Central memory CD4-positive, alpha-beta T cell (primary cell): ENCODE measurements around the gene TENM4.

Experiments used
- DNase-seq: peaks from one replicate; pipeline ENCODE4 v3.0.0; 2022

Gene TENM4

GRCh38 chr11:79417069-79417920 lies 23.5 kb downstream of the TENM4 start:
- no peak for DNase-seq

GRCh38 chr11:79415912-79416311 lies 24.9 kb downstream of the TENM4 start:
- no peak for DNase-seq

- DNase-seq = no peak
These were observed 25.4 kb downstream of the TENM4 start for GRCh38 chr11:79415411-79415810.

DNA sequence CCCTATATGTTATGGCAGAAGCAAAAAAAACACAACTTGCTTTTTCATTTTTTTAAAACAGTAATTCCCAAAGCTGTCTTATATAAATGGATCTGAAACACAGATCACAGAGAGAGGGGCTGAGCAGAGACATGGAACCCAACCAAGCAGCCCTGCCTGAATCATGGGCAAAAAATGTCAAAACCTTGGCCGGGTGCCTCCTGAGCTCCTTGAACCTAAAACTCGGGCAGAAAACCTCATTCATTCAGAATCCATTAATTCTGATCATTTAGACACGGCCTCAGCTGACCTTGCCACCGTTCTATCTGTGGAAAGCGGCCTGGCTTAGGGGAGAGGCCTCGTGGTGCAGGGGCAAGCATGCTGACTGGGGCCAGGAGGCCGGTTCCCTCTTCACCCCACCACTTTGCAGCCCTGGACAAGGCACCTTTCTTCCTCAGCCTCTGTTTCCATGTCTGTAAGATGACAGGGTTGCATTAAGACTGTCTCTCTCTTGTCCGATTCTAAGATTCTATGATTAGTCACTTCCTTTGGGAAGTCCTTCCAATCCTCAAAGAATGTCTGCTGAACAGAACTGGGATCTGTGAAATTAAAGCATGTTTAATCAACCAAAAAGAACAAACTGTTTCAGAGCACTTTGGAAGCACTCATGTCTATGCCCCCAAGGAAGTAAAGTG lies 26.0 kb downstream of the TENM4 start:
- no peak for DNase-seq

DNA sequence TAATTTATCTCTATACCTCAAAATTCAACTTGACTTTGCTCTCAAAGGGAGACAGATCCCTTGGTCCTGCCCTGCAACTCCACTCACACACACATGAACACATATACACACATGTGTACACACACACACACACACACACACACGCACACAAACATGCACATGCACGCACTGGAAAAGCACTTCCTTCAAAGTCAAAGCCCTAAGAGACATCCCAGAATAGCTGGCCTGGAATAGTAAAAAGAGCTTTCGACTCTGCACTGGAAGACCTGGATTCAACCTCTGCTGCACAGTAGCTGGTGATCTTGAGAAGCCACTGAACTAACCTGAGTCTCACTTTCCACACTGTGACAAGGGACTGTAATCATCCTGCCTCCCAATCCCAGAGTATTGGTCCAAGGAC lies 26.8 kb downstream of the TENM4 start:
- no peak for DNase-seq

DNA sequence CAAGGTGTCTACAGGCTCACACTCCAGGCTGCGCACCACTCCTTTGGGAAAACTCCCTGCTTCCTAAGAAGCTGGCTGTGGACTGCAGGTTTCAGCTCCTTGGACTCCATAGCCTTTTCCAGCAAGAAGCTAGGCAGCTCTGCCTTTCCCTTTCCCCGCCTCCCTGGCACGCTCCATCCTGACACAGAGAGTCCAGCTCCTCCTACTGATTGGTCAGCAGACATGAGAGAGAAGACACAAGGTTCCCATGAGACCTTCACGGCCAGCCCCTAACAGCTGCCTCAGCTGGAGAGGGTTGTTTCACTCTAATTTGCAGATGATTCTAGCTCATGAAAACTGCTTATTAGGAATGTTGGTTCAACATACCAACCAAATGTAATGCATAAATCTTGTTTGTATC lies 27.6 kb downstream of the TENM4 start:
- DNase-seq = no peak

DNA sequence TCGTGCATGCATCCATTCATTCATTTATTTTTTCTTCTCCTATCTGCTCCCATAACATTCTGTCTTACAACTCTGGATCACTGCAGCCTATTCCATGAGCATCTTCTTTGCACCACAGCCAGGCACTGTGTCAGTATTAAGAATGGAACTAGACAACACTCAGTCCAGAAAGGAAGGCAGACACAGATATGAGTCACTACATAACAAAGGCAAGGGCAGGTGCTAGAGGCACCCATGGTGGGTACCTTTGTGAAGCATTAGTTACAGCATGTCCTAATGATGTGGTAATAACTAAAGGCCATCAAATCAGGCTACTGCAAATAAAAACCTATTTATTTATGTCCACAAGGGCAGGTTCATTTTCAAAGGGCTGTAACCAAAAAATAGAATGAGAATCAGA lies 28.1 kb downstream of the TENM4 start:
- no peak for DNase-seq

GRCh38 chr11:79409330-79409729 lies 31.5 kb downstream of the TENM4 start:
- DNase-seq = no peak

- no peak for DNase-seq
These were observed 34.5 kb downstream of the TENM4 start for GRCh38 chr11:79406376-79406775.

GRCh38 chr11:79404806-79405205 lies 36.0 kb downstream of the TENM4 start:
- no peak for DNase-seq

DNA sequence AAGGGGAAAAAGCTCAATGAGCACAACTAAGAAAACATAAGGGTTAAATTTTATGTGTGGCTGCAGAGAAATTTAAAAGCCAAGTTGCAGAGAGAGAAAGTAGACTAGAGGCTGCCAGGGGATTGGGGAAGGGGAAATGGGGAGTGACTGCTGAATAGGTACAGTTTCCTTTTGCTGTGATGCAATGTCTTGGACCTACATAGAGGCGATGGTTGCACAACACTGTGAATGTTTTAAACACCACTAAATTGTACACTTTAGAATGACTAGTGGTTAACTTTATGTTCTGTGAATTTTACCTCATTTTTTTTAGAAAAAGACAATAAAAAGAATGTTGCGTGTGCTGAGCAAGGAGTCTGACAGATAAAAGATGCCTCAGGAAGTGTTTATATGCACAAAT lies 36.5 kb downstream of the TENM4 start:
- no peak for DNase-seq

- DNase-seq = no peak
These were observed 37.0 kb downstream of the TENM4 start for GRCh38 chr11:79403839-79404238.

DNA sequence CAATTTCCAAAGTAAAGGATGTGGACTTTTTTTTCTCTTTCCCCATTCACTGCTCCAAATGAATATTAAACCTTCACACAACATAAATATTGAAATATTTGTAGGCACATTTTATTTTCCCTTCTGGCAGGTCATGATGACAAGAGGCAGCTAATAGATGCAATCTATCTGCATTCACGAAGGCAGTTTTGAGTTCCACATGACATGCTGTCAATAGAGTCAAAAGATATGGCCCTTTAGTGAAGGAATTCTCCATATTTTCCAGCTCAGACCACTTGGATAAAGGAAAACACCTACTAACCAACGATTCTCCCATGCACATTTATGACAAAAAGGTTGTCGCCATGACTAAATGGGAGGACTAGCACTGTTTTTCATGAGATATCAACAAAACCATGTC lies 37.9 kb downstream of the TENM4 start:
- DNase-seq = no peak

DNA sequence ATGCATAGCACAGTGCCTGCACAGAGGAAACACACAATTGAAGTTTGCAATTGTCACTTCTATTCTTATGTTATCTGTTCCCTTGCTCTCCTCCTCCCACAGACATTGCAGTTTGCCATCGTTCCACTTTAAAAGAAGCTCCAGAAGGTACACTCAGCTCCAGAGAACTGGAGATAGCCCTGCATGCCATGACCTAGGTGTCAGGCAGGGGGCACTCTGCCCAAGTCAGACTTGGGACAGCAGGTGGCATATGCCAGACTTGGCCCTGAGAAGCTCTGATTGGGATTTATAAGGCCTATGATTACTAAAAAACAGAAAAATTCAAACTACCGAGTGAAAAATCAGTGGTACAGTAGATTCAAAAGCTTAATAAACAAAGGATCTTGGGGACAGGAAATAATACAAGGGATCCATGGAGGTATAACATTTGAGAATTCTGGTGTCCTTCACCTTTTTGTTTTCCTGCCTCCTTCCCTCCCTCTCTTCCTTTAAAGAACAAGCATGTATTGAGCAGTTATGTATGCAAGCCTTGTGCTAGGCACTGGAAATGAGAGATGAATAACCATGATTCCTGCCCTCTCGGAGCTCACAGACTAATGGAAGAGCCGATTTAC lies 40.0 kb downstream of the TENM4 start:
- no peak for DNase-seq

DNA sequence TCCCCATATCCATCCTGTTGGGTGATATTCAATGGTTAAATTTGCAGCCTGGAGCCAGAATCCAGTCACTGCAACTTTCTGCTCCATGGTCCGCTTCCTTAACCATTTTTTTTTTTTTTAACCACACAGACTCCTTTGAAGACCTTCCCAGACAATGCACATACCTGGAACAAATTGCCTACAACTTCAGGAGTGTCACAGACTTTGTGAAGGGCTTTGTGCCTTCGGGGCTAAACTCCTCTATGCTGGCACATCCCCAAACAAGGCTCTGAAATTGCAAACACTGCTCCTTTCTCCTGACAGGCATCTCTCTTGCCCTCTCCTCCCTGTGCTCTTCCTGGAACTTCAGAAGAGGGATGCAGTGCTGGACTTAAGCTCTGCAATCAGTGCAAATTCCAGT lies 40.6 kb downstream of the TENM4 start:
- DNase-seq = no peak

- no peak for DNase-seq
These were observed 43.6 kb downstream of the TENM4 start for GRCh38 chr11:79397252-79397651.

GRCh38 chr11:79396674-79397073 lies 44.2 kb downstream of the TENM4 start:
- no peak for DNase-seq

GRCh38 chr11:79396001-79396400 lies 44.8 kb downstream of the TENM4 start:
- DNase-seq = no peak

GRCh38 chr11:79393362-79394043 lies 47.3 kb downstream of the TENM4 start:
- no peak for DNase-seq

GRCh38 chr11:79392161-79392560 lies 48.7 kb downstream of the TENM4 start:
- DNase-seq = no peak

- no peak for DNase-seq
These were observed 49.9 kb downstream of the TENM4 start for GRCh38 chr11:79390923-79391322.

- no peak for DNase-seq
These were observed 50.4 kb downstream of the TENM4 start for GRCh38 chr11:79390477-79390876.

- DNase-seq = no peak
These were observed 52.6 kb downstream of the TENM4 start for GRCh38 chr11:79388201-79388600.
